ENCODE results near the gene FCAMR. TPM values are rescaled to one million over a fixed set of nuclear protein-coding genes. Genes with fewer than 3 reads are reported as not detected.

FCAMR gene
- total and polyA plus RNA-seq, 4 donors = 0.14 to 0.59 (median 0.39) TPM

DNA sequence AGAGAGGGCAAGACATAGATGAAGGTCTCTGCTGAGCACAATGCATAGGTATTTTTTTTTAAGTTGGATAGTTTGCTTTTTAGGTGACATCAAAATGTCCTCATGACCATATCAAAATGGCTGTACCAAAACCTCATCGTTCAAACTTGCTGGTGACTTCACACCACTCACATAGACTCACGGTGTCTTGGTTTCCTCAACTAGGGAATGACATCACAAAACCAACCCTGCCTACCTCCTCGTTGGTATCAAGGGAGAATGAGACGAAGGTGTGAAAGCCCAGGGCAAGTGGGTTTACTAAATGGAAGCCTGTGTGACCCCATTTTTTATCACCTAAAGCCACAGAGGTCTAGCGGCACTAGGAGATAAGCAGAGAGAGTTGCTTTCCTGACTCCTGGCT is 25.6 kb downstream of the FCAMR start:
- no peak overlapping the region for H3K4me3 ChIP-seq (ENCODE audit: low read depth in 1 of 3, low read length in 3 of 3)

More for the DNA sequence above, 25.6 kb downstream of the FCAMR start:
- Histone ChIP-seq H3K9ac (ENCODE audit: low read depth in 1 of 2, low read length in 2 of 2) (no peak overlapping the region), H3K36me3 (ENCODE audit: control insufficient read depth in 4 of 4, insufficient read depth in 3 of 4, low read depth in 1 of 4, low read length in 3 of 4) (no peaks in the 10 kb centered on the region), H3K27me3 (ENCODE audit: control insufficient read depth in 4 of 4, insufficient read depth in 4 of 4, low read length in 3 of 4) (no peaks in the 10 kb centered on the region), H3K4me1 (ENCODE audit: control insufficient read depth in 4 of 4, insufficient read depth in 4 of 4, low read length in 3 of 4) (peaks cover 5 to 52% (median 30%) of the 10 kb centered on the region in 4 donors), H3K27ac (ENCODE audit: low read depth in 1 of 2, low read length in 2 of 2) (no peak overlapping the region), H3K9me3 (ENCODE audit: control insufficient read depth in 4 of 4, low read length in 3 of 4) (no peaks in the 10 kb centered on the region)
- 75% methylated on average over 5 of the region's 5 CpGs for WGBS
- TF ChIP-seq, protein P1, sequence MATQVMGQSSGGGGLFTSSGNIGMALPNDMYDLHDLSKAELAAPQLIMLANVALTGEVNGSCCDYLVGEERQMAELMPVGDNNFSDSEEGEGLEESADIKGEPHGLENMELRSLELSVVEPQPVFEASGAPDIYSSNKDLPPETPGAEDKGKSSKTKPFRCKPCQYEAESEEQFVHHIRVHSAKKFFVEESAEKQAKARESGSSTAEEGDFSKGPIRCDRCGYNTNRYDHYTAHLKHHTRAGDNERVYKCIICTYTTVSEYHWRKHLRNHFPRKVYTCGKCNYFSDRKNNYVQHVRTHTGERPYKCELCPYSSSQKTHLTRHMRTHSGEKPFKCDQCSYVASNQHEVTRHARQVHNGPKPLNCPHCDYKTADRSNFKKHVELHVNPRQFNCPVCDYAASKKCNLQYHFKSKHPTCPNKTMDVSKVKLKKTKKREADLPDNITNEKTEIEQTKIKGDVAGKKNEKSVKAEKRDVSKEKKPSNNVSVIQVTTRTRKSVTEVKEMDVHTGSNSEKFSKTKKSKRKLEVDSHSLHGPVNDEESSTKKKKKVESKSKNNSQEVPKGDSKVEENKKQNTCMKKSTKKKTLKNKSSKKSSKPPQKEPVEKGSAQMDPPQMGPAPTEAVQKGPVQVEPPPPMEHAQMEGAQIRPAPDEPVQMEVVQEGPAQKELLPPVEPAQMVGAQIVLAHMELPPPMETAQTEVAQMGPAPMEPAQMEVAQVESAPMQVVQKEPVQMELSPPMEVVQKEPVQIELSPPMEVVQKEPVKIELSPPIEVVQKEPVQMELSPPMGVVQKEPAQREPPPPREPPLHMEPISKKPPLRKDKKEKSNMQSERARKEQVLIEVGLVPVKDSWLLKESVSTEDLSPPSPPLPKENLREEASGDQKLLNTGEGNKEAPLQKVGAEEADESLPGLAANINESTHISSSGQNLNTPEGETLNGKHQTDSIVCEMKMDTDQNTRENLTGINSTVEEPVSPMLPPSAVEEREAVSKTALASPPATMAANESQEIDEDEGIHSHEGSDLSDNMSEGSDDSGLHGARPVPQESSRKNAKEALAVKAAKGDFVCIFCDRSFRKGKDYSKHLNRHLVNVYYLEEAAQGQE (IDR thresholded peaks at IDR 0.05) = no peak
- TF ChIP-seq, protein P2, sequence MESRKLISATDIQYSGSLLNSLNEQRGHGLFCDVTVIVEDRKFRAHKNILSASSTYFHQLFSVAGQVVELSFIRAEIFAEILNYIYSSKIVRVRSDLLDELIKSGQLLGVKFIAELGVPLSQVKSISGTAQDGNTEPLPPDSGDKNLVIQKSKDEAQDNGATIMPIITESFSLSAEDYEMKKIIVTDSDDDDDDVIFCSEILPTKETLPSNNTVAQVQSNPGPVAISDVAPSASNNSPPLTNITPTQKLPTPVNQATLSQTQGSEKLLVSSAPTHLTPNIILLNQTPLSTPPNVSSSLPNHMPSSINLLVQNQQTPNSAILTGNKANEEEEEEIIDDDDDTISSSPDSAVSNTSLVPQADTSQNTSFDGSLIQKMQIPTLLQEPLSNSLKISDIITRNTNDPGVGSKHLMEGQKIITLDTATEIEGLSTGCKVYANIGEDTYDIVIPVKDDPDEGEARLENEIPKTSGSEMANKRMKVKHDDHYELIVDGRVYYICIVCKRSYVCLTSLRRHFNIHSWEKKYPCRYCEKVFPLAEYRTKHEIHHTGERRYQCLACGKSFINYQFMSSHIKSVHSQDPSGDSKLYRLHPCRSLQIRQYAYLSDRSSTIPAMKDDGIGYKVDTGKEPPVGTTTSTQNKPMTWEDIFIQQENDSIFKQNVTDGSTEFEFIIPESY (IDR thresholded peaks at IDR 0.05) = no peak
- TF ChIP-seq, protein P3, sequence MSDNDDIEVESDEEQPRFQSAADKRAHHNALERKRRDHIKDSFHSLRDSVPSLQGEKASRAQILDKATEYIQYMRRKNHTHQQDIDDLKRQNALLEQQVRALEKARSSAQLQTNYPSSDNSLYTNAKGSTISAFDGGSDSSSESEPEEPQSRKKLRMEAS (IDR thresholded peaks at IDR 0.05) = no peak
- TF ChIP-seq EGR1 (IDR thresholded peaks at IDR 0.05; ENCODE audit: low read depth in 2 of 2) (no peak), TAF1 (conservative IDR thresholded peaks at IDR 0.05) (no peak), FOXA1 (IDR thresholded peaks at IDR 0.05) (no peak), GABPA (IDR thresholded peaks at IDR 0.05 in 1 of 2, conservative IDR thresholded peaks at IDR 0.05 in 1 of 2) (no peak), FOXA2 (IDR thresholded peaks at IDR 0.05) (no peak), HNF4A (conservative IDR thresholded peaks at IDR 0.05) (no peak), SP1 (IDR thresholded peaks at IDR 0.05) (no peak), JUND (IDR thresholded peaks at IDR 0.05) (no peak), RAD21 (IDR thresholded peaks at IDR 0.05) (no peak), YY1 (IDR thresholded peaks at IDR 0.05) (no peak), RXRA (IDR thresholded peaks at IDR 0.05) (no peak)
- TF ChIP-seq, protein P4, sequence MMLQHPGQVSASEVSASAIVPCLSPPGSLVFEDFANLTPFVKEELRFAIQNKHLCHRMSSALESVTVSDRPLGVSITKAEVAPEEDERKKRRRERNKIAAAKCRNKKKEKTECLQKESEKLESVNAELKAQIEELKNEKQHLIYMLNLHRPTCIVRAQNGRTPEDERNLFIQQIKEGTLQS (IDR thresholded peaks at IDR 0.05) = no peak
- TF ChIP-seq, protein P5, sequence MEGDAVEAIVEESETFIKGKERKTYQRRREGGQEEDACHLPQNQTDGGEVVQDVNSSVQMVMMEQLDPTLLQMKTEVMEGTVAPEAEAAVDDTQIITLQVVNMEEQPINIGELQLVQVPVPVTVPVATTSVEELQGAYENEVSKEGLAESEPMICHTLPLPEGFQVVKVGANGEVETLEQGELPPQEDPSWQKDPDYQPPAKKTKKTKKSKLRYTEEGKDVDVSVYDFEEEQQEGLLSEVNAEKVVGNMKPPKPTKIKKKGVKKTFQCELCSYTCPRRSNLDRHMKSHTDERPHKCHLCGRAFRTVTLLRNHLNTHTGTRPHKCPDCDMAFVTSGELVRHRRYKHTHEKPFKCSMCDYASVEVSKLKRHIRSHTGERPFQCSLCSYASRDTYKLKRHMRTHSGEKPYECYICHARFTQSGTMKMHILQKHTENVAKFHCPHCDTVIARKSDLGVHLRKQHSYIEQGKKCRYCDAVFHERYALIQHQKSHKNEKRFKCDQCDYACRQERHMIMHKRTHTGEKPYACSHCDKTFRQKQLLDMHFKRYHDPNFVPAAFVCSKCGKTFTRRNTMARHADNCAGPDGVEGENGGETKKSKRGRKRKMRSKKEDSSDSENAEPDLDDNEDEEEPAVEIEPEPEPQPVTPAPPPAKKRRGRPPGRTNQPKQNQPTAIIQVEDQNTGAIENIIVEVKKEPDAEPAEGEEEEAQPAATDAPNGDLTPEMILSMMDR (IDR thresholded peaks at IDR 0.05; ENCODE audit: low read depth, low read length, missing input control) = no peak
- DNase-seq (ENCODE audit: low spot score) = no peak
